IMR-90 (cell line): ENCODE data around the gene CLEC7A. TPM values are rescaled to one million over a fixed set of nuclear protein-coding genes. Genes with fewer than 3 reads are reported as not detected.

Experiments used
- ATAC-seq: fragments of 200-7000 bp; cut with Tn5 transposase; 2 replicates; pipeline ENCODE4 v1.9.1; 2020; ENCODE audit warnings: low read depth, mild to moderate bottlenecking, moderate library complexity
- BruUV-seq: library from RNA; stranded (reverse); fragments of 400-500 nt; replicated peaks from 2 replicates; lab custom pipeline; 2021; lab: Mats Ljungman, UMichigan
- CTCF ChIA-PET: fragments of 300-600 bp; formaldehyde crosslinking; extraction: SDS; loops from one replicate; lab custom pipeline; 2021; ENCODE audit warnings: antibody characterized with exemption; lab: Yijun Ruan, JAX
- POLR2A ChIA-PET: fragments of 300-600 bp; sonication (Branson Sonifier 250); formaldehyde crosslinking; loops from one replicate; lab custom pipeline; 2022; ENCODE audit warnings: antibody characterized with exemption; ENCODE audit not compliant: unreplicated experiment; lab: Charles Lee
- DNase-seq: peaks from one replicate; pipeline ENCODE4 v3.0.0; 2013
- H2AFZ ChIP-seq: replicated peaks from 2 replicates; pipeline ENCODE3; 2013; ENCODE audit warnings: low read length, mild to moderate bottlenecking; ENCODE audit not compliant: poor library complexity
- H2AK5ac ChIP-seq: 2 replicates; pipeline ENCODE4 v1.6.1; 2013; ENCODE audit warnings: low read depth, low read length, inconsistent platforms
- H2AK9ac ChIP-seq: replicated peaks from 2 replicates; pipeline ENCODE3; 2013; ENCODE audit warnings: mild to moderate bottlenecking, low read depth, low read length, moderate library complexity; ENCODE audit not compliant: poor library complexity
- H2BK120ac ChIP-seq: 2 replicates; pipeline ENCODE4 v1.6.1; 2013; ENCODE audit warnings: low read depth, low read length, inconsistent platforms
- H2BK15ac ChIP-seq: 3 replicates; pipeline ENCODE4 v1.6.1; 2013; ENCODE audit warnings: low read depth, low read length, inconsistent platforms
- H2BK20ac ChIP-seq: 2 replicates; pipeline ENCODE4 v1.6.1; 2013; ENCODE audit warnings: low read depth, mild to moderate bottlenecking, inconsistent platforms, low read length, moderate library complexity
- H2BK5ac ChIP-seq: 2 replicates; pipeline ENCODE4 v1.6.1; 2013; ENCODE audit warnings: mild to moderate bottlenecking, low read depth, low read length, inconsistent platforms; ENCODE audit not compliant: poor library complexity, severe bottlenecking
- H3K14ac ChIP-seq: replicated peaks from 2 replicates; pipeline ENCODE4 v1.6.1; 2013; ENCODE audit warnings: low read depth, low read length, inconsistent platforms
- H3K18ac ChIP-seq: 2 replicates; pipeline ENCODE4 v1.6.1; 2013; ENCODE audit warnings: low read depth, low read length, control low read depth
- H3K23ac ChIP-seq: 2 replicates; pipeline ENCODE4 v1.6.1; 2013; ENCODE audit warnings: low read depth, low read length, inconsistent platforms
- H3K27ac ChIP-seq: 2 replicates; pipeline ENCODE4 v1.5.1; 2013; ENCODE audit warnings: mild to moderate bottlenecking, control low read depth, low read length; ENCODE audit not compliant: insufficient read depth
- H3K27me3 ChIP-seq: 2 replicates; pipeline ENCODE4 v1.6.1; 2013; ENCODE audit warnings: low read length; ENCODE audit not compliant: control insufficient read depth, insufficient read depth
- H3K36me3 ChIP-seq: 2 replicates; pipeline ENCODE4 v1.6.1; 2013; ENCODE audit warnings: low read length, mixed read lengths; ENCODE audit not compliant: control insufficient read depth, insufficient read depth
- H3K4ac ChIP-seq: 2 replicates; pipeline ENCODE4 v1.6.1; 2013; ENCODE audit warnings: low read depth, low read length, inconsistent platforms
- H3K4me1 ChIP-seq: 2 replicates; pipeline ENCODE4 v1.6.1; 2013; ENCODE audit warnings: low read length, mixed read lengths; ENCODE audit not compliant: control insufficient read depth, insufficient read depth
- H3K4me2 ChIP-seq: 2 replicates; pipeline ENCODE4 v1.6.1; 2013; ENCODE audit warnings: low read depth, mild to moderate bottlenecking, control low read depth, low read length, moderate library complexity
- H3K4me3 ChIP-seq: 2 replicates; pipeline ENCODE4 v1.5.1; 2013; ENCODE audit warnings: low read depth, mild to moderate bottlenecking, control low read depth, low read length, moderate library complexity; ENCODE audit not compliant: insufficient read depth
- H3K56ac ChIP-seq: 2 replicates; pipeline ENCODE4 v1.6.1; 2013; ENCODE audit warnings: low read length, inconsistent platforms; ENCODE audit not compliant: insufficient read depth; ENCODE audit errors: extremely low read depth
- H3K79me1 ChIP-seq, 2 experiments: 2 replicates each; pipeline ENCODE4 v1.6.1; 2013; ENCODE audit warnings: low read length in 2 of 2, inconsistent platforms in 1 of 2, low read depth in 1 of 2
- H3K9ac ChIP-seq: 2 replicates; pipeline ENCODE4 v1.6.1; 2013; ENCODE audit warnings: low read depth, low read length, control low read depth
- H3K9me1 ChIP-seq: 2 replicates; pipeline ENCODE4 v1.6.1; 2013; ENCODE audit warnings: low read length, inconsistent platforms; ENCODE audit not compliant: insufficient read depth
- H3K9me3 ChIP-seq: 2 replicates; pipeline ENCODE4 v1.6.1; 2013; ENCODE audit warnings: low read length; ENCODE audit not compliant: control insufficient read depth, insufficient read depth
- H4K20me1 ChIP-seq: 2 replicates; pipeline ENCODE4 v1.6.1; 2013; ENCODE audit warnings: low read length, inconsistent platforms; ENCODE audit not compliant: insufficient read depth
- H4K5ac ChIP-seq: 2 replicates; pipeline ENCODE4 v1.6.1; 2013; ENCODE audit warnings: mild to moderate bottlenecking, low read depth, low read length, control low read depth
- H4K8ac ChIP-seq, 2 experiments: 2 replicates each; pipeline ENCODE4 v1.6.1; 2013; ENCODE audit warnings: low read depth in 2 of 2, low read length in 2 of 2, control low read depth in 1 of 2, inconsistent platforms in 1 of 2
- H4K91ac ChIP-seq: 2 replicates; pipeline ENCODE4 v1.6.1; 2013; ENCODE audit warnings: low read depth, low read length, inconsistent platforms; ENCODE audit not compliant: insufficient read depth
- BHLHE40 ChIP-seq: fragments of 150-350 bp; IDR thresholded peaks from 2 replicates; pipeline ENCODE4 v1.6.1; 2016; ENCODE audit warnings: mild to moderate bottlenecking, low read depth, low read length
- CEBPB ChIP-seq: IDR thresholded peaks from 2 replicates; pipeline ENCODE4 v1.6.1; 2012; ENCODE audit warnings: low read depth, low read length, improper control_type of control experiment
- CHD1 ChIP-seq: IDR thresholded peaks from 2 replicates; pipeline ENCODE4 v1.6.1; 2012; ENCODE audit warnings: low read depth, low read length, improper control_type of control experiment
- FOS ChIP-seq: fragments of 150-350 bp; IDR thresholded peaks from 2 replicates; pipeline ENCODE4 v1.6.1; 2016; ENCODE audit warnings: low read depth, low read length
- MAFK ChIP-seq: IDR thresholded peaks from 2 replicates; pipeline ENCODE4 v1.6.1; 2012; ENCODE audit warnings: low read depth, low read length, improper control_type of control experiment
- MAZ ChIP-seq: IDR thresholded peaks from 2 replicates; pipeline ENCODE4 v1.6.1; 2012; ENCODE audit warnings: low read depth, mild to moderate bottlenecking, low read length, improper control_type of control experiment, moderate library complexity, borderline replicate concordance
- POLR2A ChIP-seq: IDR thresholded peaks from 2 replicates; pipeline ENCODE4 v1.6.1; 2012; ENCODE audit warnings: mild to moderate bottlenecking, low read depth, low read length
- RAD21 ChIP-seq: IDR thresholded peaks from 2 replicates; pipeline ENCODE4 v1.6.1; 2012; ENCODE audit warnings: low read length, improper control_type of control experiment
- RCOR1 ChIP-seq: IDR thresholded peaks from 2 replicates; pipeline ENCODE4 v1.6.1; 2012; ENCODE audit warnings: mild to moderate bottlenecking, low read length, improper control_type of control experiment; ENCODE audit not compliant: insufficient replicate concordance
- RFX5 ChIP-seq: IDR thresholded peaks from 2 replicates; pipeline ENCODE4 v1.8.0; 2012; ENCODE audit warnings: low read depth, mild to moderate bottlenecking, low read length, moderate library complexity
- SMC3 ChIP-seq: fragments of 150-350 bp; IDR thresholded peaks from 2 replicates; pipeline ENCODE4 v1.6.1; 2016; ENCODE audit warnings: low read depth, mild to moderate bottlenecking, antibody characterized with exemption, low read length, moderate library complexity
- WGBS, 2 experiments: methylation state at CpG; one replicate each; pipeline versions ENCODE4 v1.1.5 to v1.1.7; 2013; ENCODE audit warnings: missing lambda C conversion rate in 2 of 2; ENCODE audit not compliant: insufficient read length in 1 of 2; ENCODE audit errors: extremely low coverage in 2 of 2; 5-methylcytosine and 5-hydroxymethylcytosine counted together
- dilution Hi-C: fragments of 300-500 bp; cut with HindIII; formaldehyde crosslinking; loops from one replicate; pipeline ENCODE4 v1.14.3; 2018; ENCODE audit warnings: low sequenced_read_pairs; ENCODE audit not compliant: unreplicated experiment
- in situ Hi-C: fragments of 300-500 bp; cut with MboI; formaldehyde crosslinking; loops from 3 replicates; pipeline ENCODE4 v1.14.3; 2019; ENCODE audit warnings: low sequenced_read_pairs, inconsistent platforms, mixed read lengths
- intact Hi-C: fragments of 100-400 bp; cut with micrococcal nuclease; formaldehyde crosslinking; loops from 2 replicates; pipeline ENCODE4 v1.10.0; 2022
- polyA plus RNA-seq, 3 experiments: library from polyadenylated mRNA; depleted of rRNA; stranded (reverse); fragments of >200 nt; gene quantifications; 2 replicates each; pipeline ENCODE4 v1.2.3, GENCODE V29; 2012; ENCODE audit warnings: low replicate concordance in 1 of 3
- total RNA-seq: library from RNA; depleted of rRNA; stranded (reverse); fragments of >200 nt; gene quantifications from 2 replicates; pipeline ENCODE4 v1.2.3, GENCODE V29; 2012
- TF ChIP-seq, protein P1 (sequence below): conservative IDR thresholded peaks from 2 replicates; pipeline ENCODE4 v1.5.1; 2012; ENCODE audit warnings: mild to moderate bottlenecking, low read depth, low read length, improper control_type of control experiment

Gene CLEC7A
- total and polyA plus RNA-seq, 2 of the 4 experiments (the other 2 are of a cell fraction), result not detected

DNA sequence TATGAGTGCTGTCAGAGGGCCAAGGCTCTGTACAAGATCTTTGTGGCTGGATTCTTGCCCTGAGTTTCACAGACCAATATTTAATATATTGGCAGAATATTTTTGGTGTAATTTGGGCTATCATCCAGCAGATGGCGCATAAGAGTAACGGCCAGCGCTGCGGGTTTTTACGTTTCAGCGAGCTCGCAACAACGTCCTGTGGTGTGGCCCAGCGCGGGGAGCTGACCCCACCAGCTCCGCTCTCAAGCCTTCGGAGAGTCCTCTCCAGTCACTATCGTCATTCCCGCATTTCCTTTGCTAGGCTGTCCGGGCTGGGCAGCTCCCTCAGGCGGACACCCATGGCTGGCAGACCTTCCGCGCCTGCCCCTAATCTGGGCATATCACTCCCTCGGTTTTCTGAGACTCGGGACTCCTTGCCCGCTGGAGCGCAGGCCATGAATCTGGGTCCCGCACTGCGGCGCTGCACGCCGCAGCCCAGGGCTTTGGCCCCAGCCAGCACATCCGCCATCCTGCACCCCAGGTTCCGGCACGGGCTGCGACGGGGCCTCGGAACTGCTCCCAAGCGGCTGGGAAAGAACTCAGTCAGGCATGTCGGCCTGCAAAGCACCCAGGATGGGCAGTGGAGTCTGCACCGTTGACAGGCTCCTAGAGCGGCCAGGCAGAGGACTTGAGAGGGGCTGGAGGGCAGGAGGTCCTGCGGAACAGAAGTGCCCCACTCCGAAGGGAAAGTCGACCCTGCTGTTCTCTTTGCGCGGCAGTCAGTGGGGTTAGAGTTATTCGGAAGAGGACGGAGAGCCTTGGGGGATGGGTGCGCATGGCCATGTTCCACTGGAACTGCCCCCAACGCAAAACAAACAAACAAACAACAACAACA is 23.5 kb upstream of the CLEC7A start (continued):
- TF ChIP-seq MAFK, result no peak
- no peak for TF ChIP-seq FOS
- TF ChIP-seq MAZ, result no peak

DNA sequence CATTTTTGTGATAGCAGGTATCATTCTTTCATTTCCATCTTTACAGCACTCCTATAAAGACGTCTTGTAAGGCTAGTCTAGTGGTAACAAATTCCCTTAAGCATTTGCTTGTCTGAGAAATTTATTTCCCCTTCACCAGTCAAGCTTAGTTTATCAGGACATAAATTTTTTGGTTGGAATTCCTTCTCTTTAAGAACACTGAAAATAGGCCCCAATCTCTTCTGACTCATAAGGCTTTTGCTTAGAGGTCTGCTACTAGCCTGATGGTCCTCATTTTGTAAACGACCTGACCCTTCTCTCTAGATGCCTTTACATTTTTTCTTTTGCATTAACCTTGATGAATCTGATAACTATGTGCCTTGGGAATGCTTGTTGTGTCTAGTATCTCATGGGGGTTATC is 21.6 kb upstream of the CLEC7A start:
- no peak overlapping the region for H2AK5ac ChIP-seq
- no peak overlapping the region for H3K4me2 ChIP-seq
- no TSS peak for BruUV-seq
- CTCF ChIA-PET, result interaction anchor here (0.6 kb wide), 1 partner anchor 109 kb away, joined by 3 read pairs; no protein-coding TSS in a partner anchor
- H3K14ac ChIP-seq, result no peak overlapping the region
- H2BK5ac ChIP-seq, result peak overlapping the region; percentile 47
- H3K56ac ChIP-seq, result no peak overlapping the region
- H4K5ac ChIP-seq, result no peak overlapping the region
- WGBS, 2 experiments, result no CpG with 5 or more reads among the region's 2 CpGs
- H3K4ac ChIP-seq, result no peak overlapping the region
- no peak; the same call in 1 of the 2 replicates for ATAC-seq
- H3K4me3 ChIP-seq, result no peak overlapping the region
- DNase-seq, result no peak
- no peaks in the 10 kb centered on the region for H4K20me1 ChIP-seq
- dilution Hi-C loops, result no loop called here
- no peaks in the 10 kb centered on the region for H3K9me1 ChIP-seq
- H3K9ac ChIP-seq, result no peak overlapping the region
- POLR2A ChIA-PET, result no interaction called here
- H3K18ac ChIP-seq, result no peak overlapping the region
- in situ Hi-C loops, result loop anchor here (5.0 kb wide), 1 partner anchor 41 kb away; no protein-coding TSS in a partner anchor
- H3K27ac ChIP-seq, result no peak overlapping the region
- TF ChIP-seq FOS (no peak), BHLHE40 (no peak), RCOR1 (no peak), CHD1 (no peak), MAZ (no peak), CEBPB (no peak), SMC3 (no peak), RFX5 (no peak), POLR2A (no peak), RAD21 (no peak), MAFK (no peak)
- TF ChIP-seq, protein P1, sequence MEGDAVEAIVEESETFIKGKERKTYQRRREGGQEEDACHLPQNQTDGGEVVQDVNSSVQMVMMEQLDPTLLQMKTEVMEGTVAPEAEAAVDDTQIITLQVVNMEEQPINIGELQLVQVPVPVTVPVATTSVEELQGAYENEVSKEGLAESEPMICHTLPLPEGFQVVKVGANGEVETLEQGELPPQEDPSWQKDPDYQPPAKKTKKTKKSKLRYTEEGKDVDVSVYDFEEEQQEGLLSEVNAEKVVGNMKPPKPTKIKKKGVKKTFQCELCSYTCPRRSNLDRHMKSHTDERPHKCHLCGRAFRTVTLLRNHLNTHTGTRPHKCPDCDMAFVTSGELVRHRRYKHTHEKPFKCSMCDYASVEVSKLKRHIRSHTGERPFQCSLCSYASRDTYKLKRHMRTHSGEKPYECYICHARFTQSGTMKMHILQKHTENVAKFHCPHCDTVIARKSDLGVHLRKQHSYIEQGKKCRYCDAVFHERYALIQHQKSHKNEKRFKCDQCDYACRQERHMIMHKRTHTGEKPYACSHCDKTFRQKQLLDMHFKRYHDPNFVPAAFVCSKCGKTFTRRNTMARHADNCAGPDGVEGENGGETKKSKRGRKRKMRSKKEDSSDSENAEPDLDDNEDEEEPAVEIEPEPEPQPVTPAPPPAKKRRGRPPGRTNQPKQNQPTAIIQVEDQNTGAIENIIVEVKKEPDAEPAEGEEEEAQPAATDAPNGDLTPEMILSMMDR, result no peak
- no peak overlapping the region for H4K91ac ChIP-seq
- H2AFZ ChIP-seq, result no peak overlapping the region
- no peaks in the 10 kb centered on the region for H3K9me3 ChIP-seq
- H4K8ac ChIP-seq, result no peak overlapping the region
- H2AK9ac ChIP-seq, result no peak overlapping the region
- H2BK20ac ChIP-seq, result no peak overlapping the region
- H3K79me1 ChIP-seq, result no peaks in the 10 kb centered on the region
- no peaks in the 10 kb centered on the region for H3K27me3 ChIP-seq
- H2BK120ac ChIP-seq, result no peak overlapping the region
- no peak overlapping the region for H2BK15ac ChIP-seq
- H3K4me1 ChIP-seq, result peaks cover 8% of the 10 kb centered on the region
- intact Hi-C loops, result loop anchor here (2.0 kb wide), 1 partner anchor 411 kb away; no protein-coding TSS in a partner anchor
- no peak overlapping the region for H3K23ac ChIP-seq
- no peaks in the 10 kb centered on the region for H3K36me3 ChIP-seq
